Activated CD4-positive, alpha-beta T cell treated with anti-CD3 and anti-CD28 coated beads, Interleukin-2, amount 10 ng/mL, durations not matched to agents 7 days and 5 days (primary cell): ENCODE measurements around the gene WDR55. TPM values are rescaled to one million over a fixed set of nuclear protein-coding genes. Genes with fewer than 3 reads are reported as not detected.
"Not testable (repeated sequence)": the region's sequence is repeated elsewhere in the genome, so short reads cannot be mapped to it uniquely, and the experiment has no call there.

ENCODE experiments used
- CTCF ChIA-PET: fragments of 350-600 bp; sonication (Branson Sonifier 250); formaldehyde crosslinking; loops from one replicate; lab custom pipeline; 2021; ENCODE audit warnings: antibody characterized with exemption; lab: Charles Lee
- POLR2A ChIA-PET: fragments of 350-600 bp; sonication (Branson Sonifier 250); formaldehyde crosslinking; loops from one replicate; lab custom pipeline; 2021; ENCODE audit warnings: antibody characterized with exemption; lab: Charles Lee
- DNase-seq: peaks from one replicate; pipeline ENCODE4 v3.0.0-alpha.2; 2020
- H3K27ac Mint-ChIP-seq: one replicate; pipeline ENCODE4 v1.8.0; 2021; ENCODE audit warnings: mild to moderate bottlenecking, moderate library complexity, mixed read lengths
- H3K27me3 Mint-ChIP-seq: one replicate; pipeline ENCODE4 v1.8.0; 2021; ENCODE audit warnings: mixed read lengths
- H3K36me3 Mint-ChIP-seq: one replicate; pipeline ENCODE4 v1.8.0; 2021; ENCODE audit warnings: low read depth, mixed read lengths
- H3K4me1 Mint-ChIP-seq: one replicate; pipeline ENCODE4 v1.8.0; 2021; ENCODE audit warnings: mixed read lengths
- H3K4me3 Mint-ChIP-seq: one replicate; pipeline ENCODE4 v1.8.0; 2021; ENCODE audit warnings: mild to moderate bottlenecking, moderate library complexity, mixed read lengths
- H3K9me3 Mint-ChIP-seq: one replicate; pipeline ENCODE4 v1.8.0; 2021; ENCODE audit warnings: mixed read lengths
- total RNA-seq, 2 experiments: library from RNA; stranded (reverse); gene quantifications; one replicate each; pipeline ENCODE4 v1.2.3, GENCODE V29; 2021

WDR55 gene, protein sequence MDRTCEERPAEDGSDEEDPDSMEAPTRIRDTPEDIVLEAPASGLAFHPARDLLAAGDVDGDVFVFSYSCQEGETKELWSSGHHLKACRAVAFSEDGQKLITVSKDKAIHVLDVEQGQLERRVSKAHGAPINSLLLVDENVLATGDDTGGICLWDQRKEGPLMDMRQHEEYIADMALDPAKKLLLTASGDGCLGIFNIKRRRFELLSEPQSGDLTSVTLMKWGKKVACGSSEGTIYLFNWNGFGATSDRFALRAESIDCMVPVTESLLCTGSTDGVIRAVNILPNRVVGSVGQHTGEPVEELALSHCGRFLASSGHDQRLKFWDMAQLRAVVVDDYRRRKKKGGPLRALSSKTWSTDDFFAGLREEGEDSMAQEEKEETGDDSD
- total RNA-seq = 10 to 100 TPM; 33.7 to 37.1 TPM

DNA sequence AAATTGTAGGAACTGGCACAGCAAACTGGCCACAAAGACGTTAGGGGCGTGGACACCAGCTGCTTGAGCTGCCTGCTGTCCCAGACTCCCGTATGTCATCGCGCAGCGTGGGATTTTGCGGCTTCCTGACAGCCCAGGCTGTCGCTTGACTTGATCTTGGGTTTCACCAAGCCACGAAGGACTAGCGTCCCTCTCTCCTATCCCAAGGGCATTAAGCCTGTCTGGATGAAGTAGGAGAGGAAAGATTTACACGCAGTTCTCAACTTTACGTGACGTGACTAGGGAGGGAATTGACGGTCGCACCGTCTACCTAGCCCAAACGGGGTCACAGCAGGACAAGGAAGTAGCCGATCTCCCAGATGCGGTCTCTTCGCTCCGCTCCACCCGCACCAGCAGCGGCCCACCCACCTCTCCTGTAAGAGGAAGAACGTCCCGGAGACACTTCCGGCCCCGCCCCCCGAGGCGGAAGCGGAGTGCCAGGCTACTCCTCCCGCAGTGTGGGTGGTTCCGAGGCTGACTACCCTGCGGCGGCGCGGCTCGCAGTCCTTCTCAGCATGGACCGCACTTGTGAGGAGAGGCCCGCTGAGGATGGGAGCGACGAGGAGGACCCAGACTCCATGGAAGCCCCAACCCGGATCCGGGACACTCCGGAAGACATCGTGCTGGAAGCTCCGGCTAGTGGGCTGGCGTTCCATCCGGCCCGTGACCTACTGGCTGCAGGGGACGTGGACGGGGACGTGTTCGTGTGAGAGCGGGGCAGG lies at the start of gene WDR55:
TSS of gene WDR55 (plus strand) at position 546 of the 761 bp plus-strand sequence. CDS start at position 555, 9 bp downstream.
- Mint-ChIP-seq H3K9me3 (no peaks in the 10 kb centered on the region), H3K27ac (peak within 1 kb of the TSS; percentile 88), H3K4me3 (peak within 1 kb of the TSS; percentile 99), H3K27me3 (no peaks in the 10 kb centered on the region), H3K4me1 (peaks cover 40% of the 10 kb centered on the region), H3K36me3 (peaks cover 73% of the 10 kb centered on the region)
- ChIA-PET CTCF (interaction anchor here (0.9 to 2.6 kb wide), 6 partner anchors 11 to 262 kb away, joined by 3 to 14 read pairs (median 4); partner anchors contain the start of genes EIF4EBP3, IK, NDUFA2 and SRA1), POLR2A (interaction anchor here (1.2 kb wide), 1 partner anchor 27 kb away, joined by 3 read pairs; the partner anchor contains the start of genes HARS1 and HARS2)
- DNase-seq = peak; percentile 98

DNA sequence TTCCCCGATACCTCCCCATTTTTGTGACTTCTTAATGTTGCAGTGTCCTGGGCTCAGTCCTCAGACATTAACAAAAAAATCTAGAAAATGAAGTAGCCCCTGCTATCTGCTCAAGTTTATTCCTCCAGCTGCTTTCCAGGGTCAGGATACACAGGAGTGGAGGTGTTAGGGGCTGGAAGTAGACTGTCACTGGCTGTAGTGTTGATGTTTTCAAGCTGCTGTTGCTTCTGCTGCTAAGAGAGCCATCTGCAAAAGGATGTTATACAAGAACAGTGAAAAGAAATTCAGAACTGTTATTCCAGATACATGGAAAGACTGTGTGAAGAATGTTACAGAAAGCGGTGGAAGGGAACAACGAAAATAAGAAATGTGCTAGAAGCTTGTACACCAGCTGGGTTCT lies 42.4 kb upstream of the WDR55 start:
- POLR2A ChIA-PET = no interaction called here
- Mint-ChIP-seq H3K4me3 (no peak overlapping the region), H3K36me3 (no peaks in the 10 kb centered on the region), H3K27me3 (peaks cover 35% of the 10 kb centered on the region), H3K9me3 (no peaks in the 10 kb centered on the region), H3K4me1 (no peaks in the 10 kb centered on the region), H3K27ac (no peak overlapping the region)
- CTCF ChIA-PET = interaction anchor here (0.5 to 2.4 kb wide), 4 partner anchors 12 to 1275 kb away, joined by 3 to 8 read pairs (median 4); partner anchors contain the start of gene EIF4EBP3
- no peak for DNase-seq

DNA sequence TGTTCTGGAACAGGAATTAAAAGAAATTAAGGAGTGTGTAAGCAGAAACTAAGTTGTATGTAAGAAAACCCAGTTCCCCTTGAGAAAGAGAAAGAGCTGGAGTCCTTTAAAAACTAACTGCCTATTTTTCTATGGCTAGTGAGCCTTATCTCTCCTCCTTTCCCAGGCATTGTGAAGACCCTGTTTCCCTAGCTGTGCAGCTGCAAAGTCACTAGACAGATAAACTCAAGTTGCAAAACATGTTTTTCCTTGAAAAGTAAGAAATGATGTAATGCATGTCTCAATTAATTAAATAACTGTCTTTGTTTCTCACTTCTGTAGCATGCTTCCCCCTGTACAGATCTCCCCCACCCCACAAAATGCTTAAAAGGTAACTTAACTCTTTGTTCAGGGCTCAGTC lies 41.6 kb upstream of the WDR55 start:
- H3K9me3 Mint-ChIP-seq, H3K27ac Mint-ChIP-seq, H3K4me3 Mint-ChIP-seq, POLR2A ChIA-PET, H3K4me1 Mint-ChIP-seq, H3K36me3 Mint-ChIP-seq, DNase-seq: not testable (repeated sequence)
- H3K27me3 Mint-ChIP-seq = peaks cover 36% of the 10 kb centered on the region
- CTCF ChIA-PET = interaction anchor here (0.5 to 2.4 kb wide), 4 partner anchors 12 to 1275 kb away, joined by 3 to 8 read pairs (median 4); partner anchors contain the start of gene EIF4EBP3

DNA sequence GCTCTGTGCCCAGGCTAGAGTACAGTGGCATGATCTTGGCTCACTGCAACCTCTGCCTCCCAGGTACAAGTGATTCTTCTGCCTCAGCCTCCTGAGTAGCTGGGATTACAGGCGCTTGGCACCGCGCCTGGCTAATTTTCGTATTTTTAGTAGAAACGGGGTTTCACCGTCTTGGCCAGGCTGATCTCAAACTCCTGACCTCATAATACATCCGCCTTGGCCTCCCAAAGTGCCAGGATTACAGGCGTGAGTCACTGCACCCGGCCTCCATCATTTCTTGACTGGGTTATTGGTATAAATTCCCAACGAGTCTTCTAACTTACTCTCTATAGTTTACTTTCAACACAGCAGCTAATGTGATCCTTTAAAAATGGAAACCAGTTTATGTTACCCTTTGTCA lies 39.8 kb upstream of the WDR55 start:
- CTCF ChIA-PET = interaction anchor here (1.5 to 2.7 kb wide), 2 partner anchors 13 to 261 kb away, joined by 3 to 5 read pairs; no protein-coding TSS in a partner anchor
- peaks cover 21% of the 10 kb centered on the region for H3K27me3 Mint-ChIP-seq
- H3K36me3 Mint-ChIP-seq, H3K9me3 Mint-ChIP-seq, H3K4me1 Mint-ChIP-seq, DNase-seq, H3K27ac Mint-ChIP-seq, POLR2A ChIA-PET, H3K4me3 Mint-ChIP-seq: not testable (repeated sequence)

DNA sequence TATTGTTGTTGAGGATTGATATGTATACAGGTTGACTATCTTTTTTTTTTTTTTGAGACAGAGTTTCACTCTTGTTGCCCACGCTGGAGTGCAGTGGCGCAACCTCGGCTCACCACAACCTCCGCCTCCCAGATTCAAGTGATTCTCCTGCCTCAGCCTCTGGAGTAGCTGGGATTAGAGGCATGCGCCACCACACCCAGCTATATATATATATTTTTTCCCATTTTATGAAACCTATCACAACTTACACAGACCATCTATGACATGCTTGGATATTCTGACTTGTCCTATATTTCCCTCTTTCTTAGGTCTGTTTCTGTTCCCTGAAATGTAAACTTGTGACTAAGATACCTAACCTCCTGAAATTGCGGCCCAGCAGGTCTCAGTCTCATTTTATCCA lies 36.7 kb upstream of the WDR55 start:
- ChIA-PET CTCF (interaction anchor here (0.6 to 2.1 kb wide), 4 partner anchors 11 to 292 kb away, joined by 3 to 8 read pairs (median 4); partner anchors contain the start of gene TMCO6), POLR2A (no interaction called here)
- H3K4me1 Mint-ChIP-seq = peaks cover 13% of the 10 kb centered on the region
- peaks cover 2% of the 10 kb centered on the region for H3K36me3 Mint-ChIP-seq
- DNase-seq = no peak
- no peak overlapping the region for H3K4me3 Mint-ChIP-seq
- peaks cover 29% of the 10 kb centered on the region for H3K27me3 Mint-ChIP-seq
- peaks cover 2% of the 10 kb centered on the region for H3K9me3 Mint-ChIP-seq
- H3K27ac Mint-ChIP-seq = no peak overlapping the region

DNA sequence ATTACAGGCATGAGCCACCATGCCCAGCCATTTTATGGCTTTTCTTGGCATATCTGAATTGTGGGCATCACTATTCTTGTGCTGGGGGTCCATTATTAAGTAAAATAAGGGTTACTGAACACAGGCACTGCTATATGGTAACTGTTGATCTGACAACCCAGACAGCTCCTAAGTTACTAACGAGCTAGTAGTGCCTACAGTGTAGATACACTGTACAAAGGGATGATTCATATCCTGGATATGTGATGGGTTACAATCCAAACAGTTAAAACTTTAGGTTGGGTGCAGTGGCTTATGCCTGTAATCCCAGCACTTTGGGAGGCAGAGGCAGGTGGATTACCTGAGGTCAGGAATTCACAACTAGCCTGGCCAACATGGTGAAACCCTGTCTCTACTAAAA lies 36.0 kb upstream of the WDR55 start:
- POLR2A ChIA-PET = no interaction called here
- H3K4me3 Mint-ChIP-seq = no peak overlapping the region
- no peak overlapping the region for H3K27ac Mint-ChIP-seq
- peaks cover 2% of the 10 kb centered on the region for H3K36me3 Mint-ChIP-seq
- H3K9me3 Mint-ChIP-seq = peaks cover 2% of the 10 kb centered on the region
- H3K4me1 Mint-ChIP-seq = peaks cover 18% of the 10 kb centered on the region
- H3K27me3 Mint-ChIP-seq = peaks cover 29% of the 10 kb centered on the region
- CTCF ChIA-PET = interaction anchor here (2.1 kb wide), 1 partner anchor 10 kb away, joined by 8 read pairs; the partner anchor contains the start of gene TMCO6
- DNase-seq = no peak

DNA sequence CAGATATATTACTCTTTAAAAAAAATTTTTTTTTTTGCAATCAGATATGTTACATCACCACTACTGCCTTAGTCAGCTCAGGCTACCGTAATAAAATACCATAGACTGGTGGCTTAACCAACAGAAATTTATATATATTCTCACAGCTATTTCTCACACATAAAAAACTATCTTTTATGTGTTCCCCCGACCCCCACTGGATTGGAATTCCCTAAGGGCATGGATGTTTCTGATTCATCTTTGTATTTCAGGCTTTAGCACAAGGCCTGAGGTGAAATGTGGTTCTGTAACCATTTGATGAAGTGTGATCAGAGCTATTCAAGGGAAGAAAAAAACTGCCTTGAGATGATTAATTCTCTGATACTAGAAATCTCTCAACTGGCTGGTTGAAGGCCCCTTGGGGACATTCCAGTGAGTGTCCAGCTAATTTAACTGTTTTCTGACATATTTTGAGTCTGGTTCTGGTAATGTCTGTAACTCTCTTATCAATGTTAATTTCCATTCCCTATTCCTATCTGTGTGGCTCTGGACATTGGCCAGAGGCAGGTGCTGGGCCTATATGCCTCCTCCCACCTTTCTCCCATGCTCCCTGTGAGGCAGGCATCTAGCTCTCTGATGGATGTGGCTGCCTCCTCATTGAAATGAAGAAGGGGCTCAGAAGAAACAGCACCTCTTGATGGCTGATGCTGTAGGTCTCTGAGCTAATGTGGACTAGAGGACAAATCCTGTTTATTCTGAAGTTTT lies 34.2 kb upstream of the WDR55 start:
- Mint-ChIP-seq H3K36me3 (peaks cover 2% of the 10 kb centered on the region), H3K27me3 (peaks cover 29% of the 10 kb centered on the region), H3K4me1 (peaks cover 28% of the 10 kb centered on the region), H3K9me3 (peaks cover 2% of the 10 kb centered on the region), H3K27ac (no peak overlapping the region), H3K4me3 (no peak overlapping the region)
- CTCF ChIA-PET = interaction anchor here (0.5 to 1.4 kb wide), 4 partner anchors 12 to 571 kb away, joined by 3 to 7 read pairs (median 4); partner anchors contain the start of genes IK and NDUFA2
- no peak for DNase-seq
- POLR2A ChIA-PET = no interaction called here

DNA sequence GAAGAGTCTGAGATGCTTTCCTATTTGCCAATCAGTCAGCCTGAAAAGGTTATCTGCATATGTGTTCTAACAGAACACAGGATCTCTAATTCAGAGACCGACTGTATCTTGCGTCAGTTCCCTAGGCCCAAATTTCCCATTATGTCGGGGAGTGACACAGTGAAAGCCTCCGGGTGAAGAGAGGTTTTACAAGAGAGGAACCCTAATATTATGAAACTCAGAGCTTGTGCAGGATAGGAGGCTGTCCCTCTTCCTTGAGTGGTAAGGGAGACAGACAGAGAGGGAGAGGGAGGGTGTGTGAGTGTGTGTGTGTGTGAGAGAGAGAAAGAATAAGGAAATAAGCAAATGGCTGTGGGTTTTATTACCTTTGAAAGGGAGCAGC lies 33.7 kb upstream of the WDR55 start:
- Mint-ChIP-seq H3K36me3 (peaks cover 2% of the 10 kb centered on the region), H3K27ac (no peak overlapping the region), H3K4me1 (peaks cover 30% of the 10 kb centered on the region), H3K4me3 (peak overlapping the region; percentile 7), H3K9me3 (peaks cover 2% of the 10 kb centered on the region), H3K27me3 (peaks cover 29% of the 10 kb centered on the region)
- no peak for DNase-seq
- ChIA-PET CTCF (interaction anchor here (0.5 to 1.4 kb wide), 2 partner anchors 12 to 273 kb away, joined by 4 to 7 read pairs; no protein-coding TSS in a partner anchor), POLR2A (no interaction called here)

DNA sequence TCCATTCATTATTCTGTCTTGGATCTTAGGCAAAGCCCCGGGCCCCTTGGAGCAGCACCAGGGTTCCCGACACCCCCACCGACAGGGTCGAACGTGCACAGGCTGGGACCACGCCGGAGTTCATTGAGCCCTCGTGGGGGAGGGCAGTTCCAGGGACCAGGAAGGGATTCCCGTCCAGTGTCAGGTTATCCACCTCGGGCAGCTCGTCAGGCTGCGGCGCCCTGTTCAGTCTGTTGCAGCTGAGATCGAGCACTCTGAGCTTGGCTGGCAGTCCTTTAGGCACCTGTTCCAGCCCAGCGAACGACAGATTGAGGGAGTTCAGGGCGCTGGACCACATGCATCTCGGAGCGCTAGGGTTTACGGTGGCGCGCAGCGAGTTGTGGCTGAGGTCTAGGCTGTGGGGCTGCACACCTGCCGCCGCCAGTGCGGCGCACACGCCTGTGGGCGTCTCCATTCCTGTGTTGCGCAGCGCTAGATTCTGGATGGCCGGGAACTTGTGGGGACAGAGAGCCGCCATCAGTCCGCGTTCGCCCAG lies 32.8 kb upstream of the WDR55 start:
- Mint-ChIP-seq H3K36me3 (peaks cover 2% of the 10 kb centered on the region), H3K9me3 (peaks cover 2% of the 10 kb centered on the region), H3K27me3 (peaks cover 24% of the 10 kb centered on the region), H3K27ac (peak overlapping the region; percentile 36), H3K4me3 (peak overlapping the region; percentile 76), H3K4me1 (peaks cover 30% of the 10 kb centered on the region)
- ChIA-PET POLR2A (no interaction called here), CTCF (interaction anchor here (1.0 to 1.4 kb wide), 4 partner anchors 31 to 268 kb away, joined by 3 to 6 read pairs (median 4); no protein-coding TSS in a partner anchor)
- peak; percentile 25 for DNase-seq

DNA sequence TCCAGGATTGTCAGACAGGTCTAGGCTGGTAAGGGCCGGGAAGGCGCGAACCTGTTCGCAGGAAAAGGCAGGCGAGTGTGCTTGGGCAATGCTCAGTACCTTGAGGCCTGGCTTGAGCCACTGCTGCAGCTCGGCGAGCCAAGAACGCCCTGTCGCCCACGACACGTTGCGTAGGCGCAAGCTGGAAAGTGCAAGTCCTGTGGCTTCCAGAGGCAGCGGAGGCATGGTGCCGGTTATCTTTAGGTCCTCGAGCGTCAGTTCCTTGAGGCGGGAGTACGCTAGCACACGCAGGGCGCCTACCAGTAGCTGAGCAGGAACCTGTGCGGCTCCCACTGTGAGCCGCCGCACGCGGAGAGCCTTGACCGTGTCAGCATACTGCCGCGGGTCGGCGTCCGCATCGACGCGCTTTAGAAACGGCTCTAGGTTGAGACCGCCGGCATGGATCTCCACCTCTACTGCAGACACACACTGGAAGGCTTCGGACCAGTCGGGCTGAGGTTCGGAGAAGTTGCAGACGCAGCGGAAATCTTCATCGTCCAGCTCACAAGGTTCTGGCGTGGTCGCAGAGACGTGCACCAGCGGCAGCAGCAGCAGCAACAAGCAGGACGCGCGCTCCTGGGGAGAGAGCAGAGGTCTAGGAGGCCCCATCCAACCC lies 32.2 kb upstream of the WDR55 start:
- H3K9me3 Mint-ChIP-seq = peaks cover 2% of the 10 kb centered on the region
- H3K27ac Mint-ChIP-seq = peak overlapping the region; percentile 57
- CTCF ChIA-PET = interaction anchor here (0.6 to 1.4 kb wide), 6 partner anchors 32 to 388 kb away, joined by 3 to 6 read pairs (median 4); no protein-coding TSS in a partner anchor
- peaks cover 30% of the 10 kb centered on the region for H3K4me1 Mint-ChIP-seq
- peak; percentile 48 for DNase-seq
- peaks cover 2% of the 10 kb centered on the region for H3K36me3 Mint-ChIP-seq
- H3K4me3 Mint-ChIP-seq = peak overlapping the region; percentile 76
- H3K27me3 Mint-ChIP-seq = peaks cover 21% of the 10 kb centered on the region
- POLR2A ChIA-PET = no interaction called here

DNA sequence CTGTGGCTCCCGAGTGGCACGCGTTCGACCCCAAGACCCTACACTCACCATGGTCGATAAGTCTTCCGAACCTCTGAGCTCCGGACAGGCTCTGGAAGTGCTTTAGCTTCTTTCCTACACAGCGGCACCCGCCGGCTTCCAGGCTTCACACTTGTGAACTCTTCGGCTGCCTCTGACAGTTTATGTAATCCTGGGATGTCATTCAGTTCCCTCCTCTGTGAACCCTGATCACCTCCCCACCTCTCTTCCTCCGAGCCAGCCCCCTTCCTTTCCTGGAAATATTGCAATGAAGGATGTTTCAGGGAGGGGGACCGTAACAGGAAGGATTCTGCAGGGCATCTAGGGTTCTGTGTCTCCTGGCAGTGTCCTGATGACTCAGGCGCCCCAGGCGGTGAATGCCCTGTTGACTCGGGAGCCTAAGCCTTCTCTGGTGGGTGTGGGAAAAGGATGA lies 31.7 kb upstream of the WDR55 start, which contains the start of gene CD14:
TSS of gene CD14 (minus strand) at position 155 of the 451 bp plus-strand sequence. CDS start at position 51, 104 bp downstream.
- ChIA-PET CTCF (interaction anchor here (0.6 to 1.4 kb wide), 7 partner anchors 9 to 388 kb away, joined by 3 to 6 read pairs (median 3); no protein-coding TSS in a partner anchor), POLR2A (no interaction called here)
- H3K4me3 Mint-ChIP-seq = peak within 1 kb of the TSS; percentile 76
- H3K36me3 Mint-ChIP-seq = peaks cover 1% of the 10 kb centered on the region
- peaks cover 2% of the 10 kb centered on the region for H3K9me3 Mint-ChIP-seq
- peaks cover 18% of the 10 kb centered on the region for H3K27me3 Mint-ChIP-seq
- peak; percentile 20 for DNase-seq
- peak within 1 kb of the TSS; percentile 57 for H3K27ac Mint-ChIP-seq
- H3K4me1 Mint-ChIP-seq = peaks cover 32% of the 10 kb centered on the region
